GM06990 (cell line): ENCODE data around the gene MDFIC.

Experiments
- DNase-seq: peaks from one replicate; pipeline ENCODE4 v3.0.0-alpha.2; 2011; ENCODE audit not compliant: insufficient read length; ENCODE audit errors: extremely low read depth
- H3K27me3 ChIP-seq: replicated peaks from 2 replicates; pipeline ENCODE4 v1.6.0; 2011; ENCODE audit warnings: low read length; ENCODE audit not compliant: control insufficient read depth, insufficient read depth
- H3K36me3 ChIP-seq: 2 replicates; pipeline ENCODE4 v1.5.1; 2011; ENCODE audit warnings: low read length; ENCODE audit not compliant: control insufficient read depth, insufficient read depth
- H3K4me3 ChIP-seq: replicated peaks from 2 replicates; pipeline ENCODE4 v1.5.1; 2011; ENCODE audit warnings: low read depth, mild to moderate bottlenecking, control low read depth, low read length
- CTCF ChIP-seq: IDR thresholded peaks from 2 replicates; pipeline ENCODE4 v1.5.1; 2011; ENCODE audit warnings: low read length, control low read depth, mild to moderate bottlenecking, inconsistent platforms; ENCODE audit not compliant: insufficient read depth, poor library complexity, severe bottlenecking

MDFIC gene

DNA sequence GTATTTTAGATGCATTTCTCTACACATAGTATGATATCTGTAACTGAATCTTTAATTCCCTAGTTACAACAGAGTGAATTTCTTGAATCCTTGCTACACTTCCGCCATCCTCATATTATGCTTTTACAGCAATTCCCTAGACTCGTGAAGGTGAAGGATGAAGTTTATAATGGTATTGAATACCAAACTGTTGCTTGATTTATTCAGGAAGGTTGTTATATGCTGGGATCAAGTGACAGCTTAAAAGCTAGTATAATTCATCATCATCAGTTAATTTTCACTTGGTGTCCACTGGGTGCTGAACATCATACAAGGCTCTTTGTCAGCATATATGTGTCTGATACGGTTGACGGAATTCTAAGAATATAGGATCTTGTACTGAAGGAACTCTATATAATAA lies 47.2 kb downstream of the MDFIC start:
- no peak for DNase-seq
- peaks cover 2% of the 10 kb centered on the region; the same call in 1 of the 2 replicates for H3K36me3 ChIP-seq
- no peak overlapping the region for H3K4me3 ChIP-seq
- TF ChIP-seq CTCF: no peak
- H3K27me3 ChIP-seq: no peaks in the 10 kb centered on the region

GRCh38 chr7:114970308-114970707 lies 48.4 kb downstream of the MDFIC start:
- DNase-seq: no peak
- Histone ChIP-seq H3K27me3 (no peaks in the 10 kb centered on the region), H3K36me3 (peaks cover 2% of the 10 kb centered on the region; the same call in 1 of the 2 replicates), H3K4me3 (no peak overlapping the region)
- no peak for TF ChIP-seq CTCF

GRCh38 chr7:114970732-114971131 lies 48.8 kb downstream of the MDFIC start:
- DNase-seq: no peak
- TF ChIP-seq CTCF: no peak
- Histone ChIP-seq H3K36me3 (peaks cover 2% of the 10 kb centered on the region; the same call in 1 of the 2 replicates), H3K27me3 (no peaks in the 10 kb centered on the region), H3K4me3 (no peak overlapping the region)

- Histone ChIP-seq H3K27me3 (no peaks in the 10 kb centered on the region), H3K4me3 (no peak overlapping the region), H3K36me3 (peaks cover 2% of the 10 kb centered on the region; the same call in 1 of the 2 replicates)
- no peak for DNase-seq
- TF ChIP-seq CTCF: no peak
Observed at GRCh38 chr7:114972567-114972966, 50.7 kb downstream of the MDFIC start.

- no peaks in the 10 kb centered on the region for H3K36me3 ChIP-seq
- no peak for DNase-seq
- no peaks in the 10 kb centered on the region for H3K27me3 ChIP-seq
- no peak overlapping the region for H3K4me3 ChIP-seq
- no peak for TF ChIP-seq CTCF
Observed at GRCh38 chr7:114973147-114973546, 51.3 kb downstream of the MDFIC start.

- Histone ChIP-seq H3K36me3 (no peaks in the 10 kb centered on the region), H3K4me3 (no peak overlapping the region), H3K27me3 (no peaks in the 10 kb centered on the region)
- no peak for TF ChIP-seq CTCF
- DNase-seq: no peak
Observed at GRCh38 chr7:114975401-114975800, 53.5 kb downstream of the MDFIC start.
